ENCODE measurements around the gene CAMKK2.

Gene CAMKK2

GRCh38 chr12:121239351-121240061 is 57.0 kb downstream of the CAMKK2 start:
- ChIA-PET CTCF (interaction anchor here (1.1 to 6.1 kb wide), 6 partner anchors 8 to 180 kb away, joined by 3 to 60 read pairs (median 4); no protein-coding TSS in a partner anchor), POLR2A (no interaction called here)
- H3K4me3 ChIP-seq (ENCODE audit: low read depth, low read length): no peak overlapping the region
- no peak for TF ChIP-seq CTCF (IDR thresholded peaks at IDR 0.05; ENCODE audit: insufficient read depth, low read length, missing control alignments)
- no peak for DNase-seq (ENCODE audit: low read depth, low spot score)

- TF ChIP-seq CTCF (IDR thresholded peaks at IDR 0.05; ENCODE audit: insufficient read depth, low read length, missing control alignments): no peak
- DNase-seq (ENCODE audit: low read depth, low spot score): no peak
- ChIA-PET POLR2A (no interaction called here), CTCF (interaction anchor here (1.1 to 6.1 kb wide), 6 partner anchors 8 to 179 kb away, joined by 3 to 60 read pairs (median 4); no protein-coding TSS in a partner anchor)
- H3K4me3 ChIP-seq (ENCODE audit: low read depth, low read length): no peak overlapping the region
Observed at GRCh38 chr12:121238604-121239350, 57.7 kb downstream of the CAMKK2 start.

GRCh38 chr12:121238086-121238485 is 58.4 kb downstream of the CAMKK2 start:
- POLR2A ChIA-PET: no interaction called here
- CTCF ChIA-PET: interaction anchor here (1.5 to 6.1 kb wide), 2 partner anchors 8 to 10 kb away, joined by 3 to 60 read pairs; no protein-coding TSS in a partner anchor
- no peak overlapping the region for H3K4me3 ChIP-seq (ENCODE audit: low read depth, low read length)
- no peak for TF ChIP-seq CTCF (IDR thresholded peaks at IDR 0.05; ENCODE audit: insufficient read depth, low read length, missing control alignments)
- DNase-seq (ENCODE audit: low read depth, low spot score): no peak

GRCh38 chr12:121237415-121237814 is 59.1 kb downstream of the CAMKK2 start:
- DNase-seq (ENCODE audit: low read depth, low spot score): no peak
- no peak for TF ChIP-seq CTCF (IDR thresholded peaks at IDR 0.05; ENCODE audit: insufficient read depth, low read length, missing control alignments)
- ChIA-PET POLR2A (no interaction called here), CTCF (interaction anchor here (6.1 kb wide), 1 partner anchor 7 kb away, joined by 60 read pairs; no protein-coding TSS in a partner anchor)
- H3K4me3 ChIP-seq (ENCODE audit: low read depth, low read length): no peak overlapping the region

GRCh38 chr12:121236776-121237175 is 59.7 kb downstream of the CAMKK2 start:
- H3K4me3 ChIP-seq (ENCODE audit: low read depth, low read length): no peak overlapping the region
- POLR2A ChIA-PET: no interaction called here
- DNase-seq (ENCODE audit: low read depth, low spot score): no peak
- CTCF ChIA-PET: no interaction called here
- TF ChIP-seq CTCF (IDR thresholded peaks at IDR 0.05; ENCODE audit: insufficient read depth, low read length, missing control alignments): no peak

- ChIA-PET CTCF (no interaction called here), POLR2A (no interaction called here)
Observed at GRCh38 chr12:121233628-121234020, 62.9 kb downstream of the CAMKK2 start.

More at GRCh38 chr12:121233628-121234020, 62.9 kb downstream of the CAMKK2 start:
- H3K4me3 ChIP-seq (ENCODE audit: low read depth, low read length): no peak overlapping the region
- no peak for TF ChIP-seq CTCF (IDR thresholded peaks at IDR 0.05; ENCODE audit: insufficient read depth, low read length, missing control alignments)
- DNase-seq (ENCODE audit: low read depth, low spot score): no peak

Measured in AG04449 (cell line).